HG03196 (cell line): ENCODE measurements around the gene SPAG9.

Experiments
- ATAC-seq: cut with Tn5 transposase; IDR thresholded peaks from one replicate; pipeline ENCODE4 v1.9.1; 2021; ENCODE audit not compliant: unreplicated experiment

SPAG9 gene

DNA sequence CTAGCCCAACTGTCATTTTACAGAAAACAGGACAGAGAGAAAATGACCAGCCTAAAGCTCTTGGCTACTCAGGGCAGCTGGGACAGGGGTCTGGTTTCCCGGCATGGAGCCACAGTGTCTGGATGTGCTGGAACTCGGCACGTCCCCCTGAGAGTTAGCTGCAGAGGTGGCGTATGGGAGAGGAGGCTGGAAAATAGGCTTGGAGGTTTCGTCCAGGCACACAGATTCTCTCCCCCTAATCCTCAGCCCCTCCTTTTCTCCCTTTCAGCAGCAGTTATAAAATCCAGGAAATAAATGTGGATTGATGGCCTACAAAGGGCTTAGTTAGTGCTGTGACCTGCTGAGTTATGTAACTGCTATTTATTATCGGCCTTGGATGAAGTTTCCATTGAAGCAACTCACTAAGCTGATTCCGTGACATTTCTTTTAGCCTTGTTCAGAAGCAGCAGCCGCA, 165.0 kb downstream of the SPAG9 start:
- ATAC-seq = no peak

DNA sequence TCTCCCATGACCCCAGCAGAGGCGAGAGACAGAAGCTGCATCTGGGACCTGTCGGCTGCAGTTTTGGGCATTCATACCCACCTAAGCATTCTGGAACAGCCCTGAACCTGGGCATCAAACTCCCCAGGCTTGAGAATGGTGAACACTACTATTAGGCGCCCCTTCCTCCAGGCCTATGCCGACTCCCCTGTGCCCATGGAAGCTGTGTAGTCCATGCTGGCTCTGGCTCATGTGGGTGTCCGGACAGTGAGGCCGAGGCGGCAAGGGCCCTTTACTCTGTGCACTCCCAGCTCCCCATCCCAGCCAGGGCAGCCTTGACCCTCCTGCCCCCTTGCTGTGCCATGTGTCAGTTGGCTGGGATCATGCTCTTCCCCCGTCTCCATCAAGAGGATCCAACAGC, 165.5 kb downstream of the SPAG9 start:
- no peak for ATAC-seq

DNA sequence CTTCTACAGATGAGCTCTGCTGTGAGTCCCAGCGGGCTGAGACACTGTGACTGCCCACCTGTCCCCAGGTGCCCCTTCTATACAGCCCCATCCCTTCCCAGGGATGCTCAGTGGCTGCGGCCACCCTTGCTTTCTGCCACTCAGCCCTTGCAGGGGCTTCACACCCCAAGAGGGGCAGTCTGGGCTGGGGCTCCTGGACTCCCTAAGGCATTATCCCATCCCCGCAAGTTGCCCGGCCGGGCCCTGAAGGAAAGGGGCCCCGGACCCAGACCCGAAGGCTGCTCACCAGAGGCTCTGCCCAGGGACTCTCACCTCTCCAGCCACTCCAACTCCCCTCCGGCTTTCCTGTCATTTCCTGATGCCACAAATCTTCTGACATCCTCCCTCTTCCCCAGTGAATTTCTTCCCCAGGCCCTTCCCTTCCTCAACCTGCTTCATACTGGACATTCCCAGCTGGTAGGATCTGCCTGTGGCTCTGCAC, 166.0 kb downstream of the SPAG9 start:
- no peak for ATAC-seq

DNA sequence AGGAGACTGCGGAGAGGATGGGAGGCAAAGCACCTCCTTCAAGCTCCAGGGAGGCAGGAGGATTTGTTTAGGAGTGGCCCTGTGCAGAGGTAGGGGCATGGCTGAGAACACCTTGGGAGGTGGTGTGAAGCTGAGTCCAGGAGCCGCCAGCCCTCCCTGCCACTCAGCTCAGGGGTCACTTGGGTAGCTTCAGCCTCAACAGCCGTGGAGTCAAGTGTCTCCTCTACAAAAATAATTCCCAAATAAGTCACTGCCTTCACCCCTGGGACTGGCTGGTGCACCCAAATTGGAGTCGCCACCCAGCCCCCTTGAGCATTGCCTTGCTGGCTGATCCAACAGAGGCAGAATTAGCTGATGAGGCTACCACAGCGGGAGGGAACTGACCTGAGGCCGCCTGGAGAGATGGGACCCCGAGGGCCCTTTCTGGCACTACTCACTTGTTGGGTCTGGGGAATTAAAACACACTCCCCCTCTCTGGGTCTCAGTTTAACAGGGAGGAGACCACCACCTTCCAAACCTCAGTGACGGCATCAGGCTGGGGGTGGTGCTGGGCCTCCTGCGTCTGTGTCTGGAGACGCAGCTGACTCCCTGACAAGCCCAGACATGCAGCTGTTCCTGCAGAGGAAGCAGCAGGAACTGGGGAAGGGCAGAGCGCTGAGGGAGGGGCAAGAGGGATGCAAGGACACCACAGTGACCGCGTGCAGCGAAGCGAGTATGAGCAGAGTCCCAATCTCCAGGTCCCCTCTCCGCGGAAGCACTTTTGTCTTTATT, 166.7 kb downstream of the SPAG9 start:
- ATAC-seq = no peak

DNA sequence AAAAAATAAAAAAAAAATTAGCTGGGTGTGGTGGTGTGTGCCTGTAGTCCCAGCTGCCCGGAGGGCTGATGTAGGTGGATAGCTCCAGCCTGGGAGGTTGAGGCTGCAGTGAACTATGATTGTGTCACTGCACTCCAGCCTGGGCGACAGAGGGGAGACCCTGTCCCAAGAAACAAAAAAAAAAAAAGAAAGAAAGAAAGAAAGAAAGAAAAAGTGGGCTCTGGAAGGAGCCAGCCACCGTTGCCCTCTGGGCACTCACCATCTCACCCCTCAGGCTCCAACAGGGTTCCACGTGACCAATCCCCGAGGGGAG, 167.2 kb downstream of the SPAG9 start:
- ATAC-seq = no peak

DNA sequence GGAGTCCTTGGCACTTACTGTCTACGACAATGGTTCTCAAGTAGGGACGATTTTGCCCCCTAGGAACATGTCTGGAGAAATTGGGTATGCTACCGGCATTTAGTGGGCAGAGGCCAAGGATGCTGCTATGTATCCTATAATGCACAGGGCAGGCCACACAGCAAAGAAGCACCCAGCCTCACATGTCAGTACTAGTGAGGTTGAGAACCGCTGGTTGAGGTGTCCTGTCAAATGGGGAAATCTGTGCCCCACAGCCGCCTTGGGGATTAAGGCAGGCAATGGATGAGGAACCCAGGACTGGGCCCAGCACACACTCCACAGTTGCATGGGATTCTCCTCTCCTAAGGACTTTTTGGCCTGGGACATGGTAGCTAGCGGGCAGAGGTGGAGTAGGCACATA, 167.8 kb downstream of the SPAG9 start:
- ATAC-seq = no peak

DNA sequence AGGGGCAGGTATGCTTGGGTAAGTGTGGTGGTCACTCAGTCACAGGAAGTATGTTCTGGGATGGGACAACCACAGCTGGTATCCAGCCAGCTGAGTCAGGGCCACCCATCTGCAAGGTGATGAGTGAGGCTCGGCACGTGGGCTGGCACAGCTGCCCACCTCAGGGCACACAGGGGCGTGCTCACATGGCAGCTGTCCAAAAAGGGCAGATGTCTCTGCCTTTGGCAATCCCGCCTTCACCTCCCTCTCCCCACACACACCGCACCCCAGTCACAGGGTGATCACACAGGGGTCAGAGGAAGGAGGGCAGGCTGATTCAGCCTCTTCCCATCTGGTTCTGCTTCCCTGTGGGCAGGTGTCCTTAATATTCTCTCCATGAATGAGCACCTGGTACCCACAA, 168.7 kb downstream of the SPAG9 start:
- ATAC-seq = no peak

DNA sequence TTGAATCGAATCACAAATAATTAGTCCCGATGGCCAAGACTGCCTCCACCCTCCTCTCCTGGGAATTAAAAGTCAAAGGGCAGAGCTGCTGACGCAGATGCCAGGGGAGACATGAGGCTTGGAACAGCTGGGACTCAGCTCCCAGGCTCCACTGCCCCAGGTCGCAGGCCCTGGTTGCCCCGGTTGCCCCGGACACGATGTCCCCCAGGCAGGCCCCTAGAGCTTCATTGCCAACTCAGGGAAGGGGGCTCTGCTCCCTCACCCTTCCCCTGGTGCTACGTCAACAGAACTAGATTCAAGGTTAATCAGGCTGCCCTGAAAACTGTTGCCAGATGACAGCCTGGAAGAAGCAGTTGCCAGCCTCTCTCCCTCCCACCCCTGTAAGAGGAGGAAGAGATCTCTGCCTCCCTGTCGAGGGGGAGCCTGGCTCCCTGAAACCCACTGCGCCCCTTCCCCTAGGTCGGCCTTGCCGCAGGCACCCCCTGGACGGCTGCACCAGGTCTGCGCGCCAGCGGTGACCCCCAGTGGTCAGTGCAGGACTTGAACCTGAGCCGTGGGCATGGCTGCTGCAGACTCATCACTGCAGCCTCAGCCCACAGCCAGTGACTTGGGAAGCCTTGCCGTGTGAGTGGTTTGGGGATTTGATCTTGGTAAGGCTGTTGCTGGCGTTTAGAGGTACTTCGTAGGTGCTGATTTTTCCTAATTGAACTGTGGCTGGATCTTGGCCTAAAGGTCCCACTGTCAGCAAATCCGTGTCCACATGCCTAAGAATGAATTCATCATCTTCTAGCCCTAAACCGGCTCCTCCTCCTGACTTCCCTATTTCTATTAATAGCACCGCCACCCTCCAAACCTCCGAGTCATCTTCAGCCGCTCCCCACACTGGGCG, 170.4 kb downstream of the SPAG9 start:
- ATAC-seq = no peak

DNA sequence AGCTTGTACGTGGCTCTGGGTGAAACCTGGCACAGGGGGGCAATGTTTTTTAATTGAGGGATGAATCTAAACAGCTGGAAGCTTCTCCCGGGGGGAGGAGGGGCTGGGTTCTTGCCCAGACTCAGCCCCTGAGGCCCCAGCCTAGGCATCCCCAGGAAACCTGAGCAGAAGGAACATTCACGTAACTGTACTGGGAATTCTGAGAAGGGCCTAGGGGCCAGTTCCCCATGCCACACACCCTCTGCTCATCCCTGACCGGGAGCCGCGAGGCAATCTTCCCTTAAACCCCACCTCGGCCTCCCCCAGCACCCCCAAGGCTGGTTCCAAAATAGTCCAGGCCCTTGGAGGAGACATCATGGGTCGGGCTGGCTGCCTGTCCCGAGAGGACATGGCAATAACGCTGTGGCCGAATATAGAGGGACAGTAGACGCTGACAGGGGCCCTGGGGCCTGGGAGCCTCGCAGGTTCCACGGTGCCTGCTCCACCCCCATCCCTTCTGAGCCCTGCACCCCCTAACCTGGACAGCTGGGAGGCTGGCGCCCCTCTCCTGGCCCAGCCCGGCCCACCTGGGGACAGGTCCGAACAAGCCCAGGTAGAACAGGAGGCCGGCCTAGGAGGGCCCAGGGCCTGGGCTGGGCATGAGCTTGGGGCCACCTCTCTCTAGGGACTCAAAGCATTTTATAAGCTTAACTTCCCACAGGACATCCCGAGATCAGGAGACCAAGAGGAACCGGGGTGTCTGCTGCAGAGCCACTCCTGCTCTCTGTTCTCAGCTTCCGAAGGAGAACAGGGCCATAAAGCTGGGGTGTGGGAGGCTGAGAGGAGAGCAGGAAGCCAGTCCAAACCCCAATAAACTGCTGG, 171.3 kb downstream of the SPAG9 start:
- ATAC-seq = no peak

DNA sequence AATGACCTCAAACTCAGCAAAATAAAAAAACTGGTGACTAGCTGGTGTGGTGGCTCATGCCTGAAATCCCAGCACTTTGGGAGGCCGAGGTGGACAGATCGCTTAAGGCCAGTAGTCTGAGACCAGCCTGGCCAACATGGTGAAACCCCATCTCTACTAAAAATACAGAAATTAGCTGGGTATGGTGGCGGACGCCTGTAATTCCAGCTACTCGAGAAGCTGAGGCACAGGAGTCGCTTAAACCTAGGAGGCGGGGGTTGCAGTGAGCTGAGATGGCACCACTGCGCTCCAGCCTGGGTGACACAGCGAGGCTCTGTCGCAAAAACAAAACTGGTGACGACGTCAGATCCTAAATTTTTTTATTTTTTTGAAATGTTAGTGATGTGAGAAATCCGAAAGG, 172.0 kb downstream of the SPAG9 start:
- no peak for ATAC-seq

DNA sequence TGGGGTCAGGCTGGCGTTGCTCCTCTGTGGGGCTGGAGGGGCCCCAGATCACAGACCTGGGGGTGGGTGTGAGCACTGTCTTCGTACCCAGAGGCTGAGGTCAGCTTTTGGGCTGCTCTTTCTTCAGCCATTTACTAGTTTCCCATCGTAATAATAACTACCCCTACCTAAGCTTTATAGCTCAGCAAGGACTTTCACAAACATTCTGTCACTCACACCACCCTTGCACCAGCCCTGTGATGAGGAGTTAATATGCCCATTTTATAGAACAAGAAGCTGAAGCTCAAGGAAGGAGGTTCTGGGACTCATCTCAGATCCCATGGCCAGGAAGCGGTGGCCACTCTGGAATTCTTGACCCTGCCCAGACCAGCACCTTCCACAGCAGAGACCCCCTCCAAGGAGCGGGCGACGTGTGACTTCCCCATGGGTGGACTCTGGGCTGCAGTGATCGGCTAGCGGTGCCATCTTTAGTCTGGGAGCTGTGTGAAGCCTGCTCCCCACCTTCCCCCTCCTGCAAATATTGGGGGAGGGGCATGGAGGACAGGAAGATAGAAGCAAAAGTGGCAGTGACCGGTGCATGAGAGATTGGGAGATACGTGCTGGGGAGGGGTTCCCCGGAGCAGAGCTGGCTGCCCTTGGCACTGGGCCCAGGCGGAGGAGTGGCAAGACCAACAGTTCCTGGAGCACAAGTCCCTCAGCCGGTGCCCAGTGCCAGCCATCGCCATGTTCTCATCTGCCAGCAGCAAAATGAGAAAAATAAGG, 172.7 kb downstream of the SPAG9 start:
- ATAC-seq = no peak

DNA sequence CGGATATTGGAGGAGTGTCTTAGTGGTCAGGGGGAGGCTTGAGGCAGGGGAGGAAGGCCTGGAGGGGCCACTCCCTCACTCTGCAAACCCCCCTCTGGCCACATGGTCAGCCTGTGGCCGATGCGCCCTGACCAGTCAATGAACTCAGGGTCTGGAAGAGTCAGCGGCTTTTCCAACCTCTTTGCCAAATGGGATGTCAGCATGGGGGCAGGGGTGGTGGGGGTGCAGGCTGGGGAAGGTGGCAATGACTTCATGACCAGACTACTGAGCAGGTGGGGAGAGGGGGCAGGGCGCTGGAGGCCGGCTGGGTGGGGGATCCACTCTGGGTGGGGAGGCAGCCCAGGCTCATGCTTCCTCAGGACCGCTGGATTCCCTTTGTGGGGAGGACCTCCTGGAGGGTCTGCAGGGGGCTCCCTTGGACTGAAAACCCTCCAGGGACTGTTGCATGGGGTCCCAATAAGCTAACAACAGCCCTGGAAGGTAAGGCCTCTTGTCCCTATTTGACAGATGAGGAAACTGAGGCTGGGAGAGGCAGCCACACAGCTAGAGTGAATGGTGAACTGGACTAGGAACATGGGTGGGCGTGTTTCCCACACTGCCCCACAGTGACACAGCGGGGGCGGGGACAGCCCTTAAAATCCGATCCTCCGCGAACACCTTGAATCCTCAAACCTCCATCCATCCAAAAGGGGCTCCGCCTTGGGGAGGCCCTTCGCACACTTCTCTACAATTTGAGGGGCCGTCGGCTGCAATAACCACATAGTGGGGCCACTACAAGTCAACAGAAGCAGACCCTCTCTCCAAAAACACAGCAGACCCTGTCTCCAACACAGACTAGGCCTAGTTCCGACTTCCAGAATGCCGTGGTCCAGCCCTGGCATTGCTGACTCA, 173.5 kb downstream of the SPAG9 start:
- no peak for ATAC-seq

DNA sequence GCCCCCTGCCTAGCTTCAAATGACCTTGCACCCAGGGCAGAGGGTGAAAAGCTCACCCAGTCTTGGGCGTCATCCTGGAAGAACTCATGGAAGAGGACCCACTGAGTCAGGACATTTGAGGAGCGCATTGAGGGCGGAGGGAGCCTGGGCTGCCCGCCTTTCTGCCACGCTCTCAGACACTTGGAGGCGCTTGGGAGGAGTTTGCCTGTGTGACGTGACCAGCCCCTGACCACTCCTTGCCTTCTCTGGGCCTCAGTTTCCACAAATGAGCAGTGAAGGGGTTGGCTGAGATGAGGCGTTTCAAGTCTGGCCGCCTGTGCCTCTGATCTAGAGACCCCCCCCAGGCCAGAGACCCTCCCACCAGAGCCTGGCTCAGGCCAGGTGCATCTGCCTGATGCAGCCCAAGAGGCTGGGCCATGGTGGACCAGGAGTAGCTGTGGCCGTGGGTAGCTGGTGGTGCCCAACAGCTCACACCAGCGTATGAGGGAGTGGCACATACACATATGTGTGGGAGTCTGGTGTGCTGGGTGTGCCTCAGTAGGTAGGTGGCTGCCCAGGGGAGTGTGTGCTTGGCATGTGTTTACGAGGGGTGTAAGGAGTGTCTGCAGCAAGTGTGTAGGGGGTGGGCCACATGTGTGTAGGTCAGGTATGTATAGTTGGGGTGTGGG, 174.3 kb downstream of the SPAG9 start:
- no peak for ATAC-seq

DNA sequence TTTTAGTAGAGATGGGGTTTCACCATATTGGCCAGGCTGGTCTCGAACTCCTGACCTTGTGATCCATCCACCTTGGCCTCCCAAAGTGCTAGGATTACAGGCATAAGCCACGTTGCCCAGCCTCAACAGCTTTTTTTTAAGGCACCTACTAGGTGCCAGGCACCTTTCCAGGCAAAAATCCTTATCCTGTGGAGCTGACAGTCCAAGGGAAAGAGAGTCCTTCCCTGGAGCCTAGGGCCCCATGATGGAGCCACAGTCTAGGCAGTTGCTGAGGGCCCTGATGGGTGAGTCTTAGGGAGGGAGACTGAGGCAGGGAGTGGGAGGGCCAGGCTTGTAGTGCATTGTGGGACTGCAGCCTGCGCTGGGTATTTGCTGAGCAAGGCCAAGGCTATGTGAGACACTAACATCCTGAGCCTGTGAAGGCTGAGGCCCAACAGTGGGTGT, 174.9 kb downstream of the SPAG9 start:
- no peak for ATAC-seq

DNA sequence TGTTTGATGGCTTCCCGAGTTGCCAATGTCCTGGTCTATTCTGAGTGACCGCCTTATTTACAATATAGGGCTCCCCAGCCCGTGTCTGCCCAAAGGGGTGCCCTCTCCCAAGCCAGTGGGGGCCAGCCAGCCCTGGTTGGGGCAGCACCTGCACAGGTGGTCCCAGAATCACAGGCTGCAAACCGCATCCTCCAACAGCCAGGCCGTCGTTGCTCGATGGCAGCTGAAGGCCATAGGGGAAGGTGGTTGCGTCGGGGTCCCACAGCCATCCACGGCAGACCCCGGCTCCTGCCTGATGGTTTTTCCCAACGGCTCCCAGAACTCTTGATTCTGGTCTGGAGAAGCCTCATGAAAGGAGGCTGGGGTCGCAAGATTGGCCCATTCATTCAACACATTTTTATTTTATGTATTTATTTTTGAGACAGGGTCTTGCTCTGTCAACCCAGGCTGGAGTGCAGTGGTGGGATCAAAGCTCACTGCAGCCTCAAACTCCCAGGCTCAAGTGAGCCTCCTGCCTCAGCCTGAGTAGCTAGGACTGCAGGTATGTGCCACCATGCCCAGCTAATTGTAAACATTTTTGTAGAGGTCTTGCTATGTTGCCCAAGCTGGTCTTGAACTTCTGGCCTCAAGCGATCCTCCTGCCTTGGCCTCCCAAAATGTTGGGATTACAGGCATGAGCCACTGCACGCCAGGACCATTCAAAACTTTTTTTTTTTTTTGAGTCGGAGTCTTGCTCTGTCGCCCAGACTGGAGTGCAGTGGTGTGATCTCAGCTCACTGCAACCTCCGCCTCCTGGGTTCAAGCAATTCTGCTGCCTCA, 175.6 kb downstream of the SPAG9 start:
- no peak for ATAC-seq

DNA sequence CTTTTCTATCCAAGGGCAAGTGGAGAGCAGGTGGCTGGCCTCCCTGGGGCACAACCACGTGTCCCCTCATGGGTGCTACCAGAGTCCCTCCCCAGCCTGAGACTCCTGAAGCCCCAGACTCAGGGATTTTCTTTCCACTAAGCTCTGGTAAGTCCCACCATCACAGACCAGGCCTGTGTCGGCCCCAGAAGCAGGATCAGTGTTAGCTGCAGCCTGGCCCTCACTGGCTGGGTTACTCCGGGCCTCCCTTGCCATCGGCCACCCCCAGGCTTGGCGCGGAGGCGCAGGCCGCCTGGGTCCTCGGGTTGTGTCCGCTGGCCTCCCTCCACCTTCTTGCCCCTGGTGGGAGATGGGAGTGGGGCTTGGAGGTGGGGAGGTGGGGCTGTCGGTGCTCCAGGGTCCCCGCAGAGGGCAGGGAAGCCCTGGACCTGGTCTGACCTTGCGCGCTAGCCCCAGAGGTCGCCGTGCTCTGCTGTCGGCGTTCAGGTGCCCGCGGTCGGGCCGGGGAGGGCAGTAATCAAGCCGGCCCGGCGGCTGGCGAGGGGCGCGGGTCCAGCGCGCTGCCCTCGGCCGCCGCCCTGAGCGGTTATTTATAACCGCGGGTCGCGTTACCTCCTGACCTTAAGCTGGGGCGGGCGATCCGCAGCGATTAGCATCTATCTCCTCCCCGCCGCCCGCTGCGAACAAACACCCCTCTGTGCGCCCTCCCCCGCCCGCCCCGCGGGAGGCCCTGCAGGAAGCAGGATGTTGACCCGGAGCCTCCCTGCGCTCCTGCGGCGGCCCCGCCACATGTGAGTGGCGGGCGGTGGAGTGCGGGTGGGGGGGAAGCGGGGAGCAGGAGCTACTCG, 176.4 kb downstream of the SPAG9 start:
- ATAC-seq = no peak

DNA sequence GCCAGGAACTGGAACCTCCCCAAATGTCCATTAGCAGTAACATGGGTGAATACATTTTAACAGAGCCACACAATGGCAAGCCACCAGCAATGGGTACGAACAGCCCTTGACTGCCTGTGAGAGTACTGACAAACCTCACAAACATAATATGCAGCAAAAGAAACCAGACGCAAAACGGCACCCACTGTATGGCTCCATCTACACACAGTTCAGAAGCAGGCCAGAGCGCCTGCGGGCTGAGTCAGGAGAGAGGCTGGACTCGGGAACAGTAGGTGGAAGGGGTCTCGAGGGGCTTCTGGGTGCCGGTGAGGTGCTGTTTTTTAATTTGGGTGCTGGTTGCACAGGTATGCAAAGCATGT, 177.1 kb downstream of the SPAG9 start:
- no peak for ATAC-seq
